HG03432 (cell line): ENCODE data around the gene SYNDIG1.

Source experiments
- ATAC-seq: cut with Tn5 transposase; IDR thresholded peaks from one replicate; pipeline ENCODE4 v1.9.1; 2021; ENCODE audit warnings: mild to moderate bottlenecking, moderate library complexity; ENCODE audit not compliant: unreplicated experiment

SYNDIG1 gene

GRCh38 chr20:24668791-24669190 lies 199.4 kb downstream of the SYNDIG1 start:
- no peak for ATAC-seq

GRCh38 chr20:24669701-24670100 lies 200.3 kb downstream of the SYNDIG1 start:
- ATAC-seq = no peak

- ATAC-seq = no peak
Observed at GRCh38 chr20:24670341-24670872, 201.0 kb downstream of the SYNDIG1 start.

DNA sequence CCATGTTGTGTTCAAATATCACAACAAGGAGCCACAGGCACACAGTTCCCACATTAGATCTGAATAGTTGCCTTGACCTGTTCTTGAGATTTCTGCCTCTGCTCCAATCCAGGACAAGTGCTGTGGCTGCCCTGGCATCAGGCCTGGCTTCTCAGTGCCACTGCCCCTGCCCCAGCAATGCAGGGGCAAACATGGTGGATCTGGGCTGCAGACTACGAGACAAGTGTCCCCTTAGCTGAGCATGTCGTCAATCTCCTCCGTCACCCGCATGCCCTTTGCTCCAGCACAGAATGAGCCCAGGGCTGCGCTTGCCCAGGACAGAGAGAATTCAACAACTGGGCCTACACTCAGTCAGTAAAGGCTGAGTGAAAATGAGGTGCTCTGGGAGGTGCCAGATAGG lies 201.6 kb downstream of the SYNDIG1 start:
- no peak for ATAC-seq

GRCh38 chr20:24672181-24672880 lies 202.9 kb downstream of the SYNDIG1 start:
- ATAC-seq = no peak

DNA sequence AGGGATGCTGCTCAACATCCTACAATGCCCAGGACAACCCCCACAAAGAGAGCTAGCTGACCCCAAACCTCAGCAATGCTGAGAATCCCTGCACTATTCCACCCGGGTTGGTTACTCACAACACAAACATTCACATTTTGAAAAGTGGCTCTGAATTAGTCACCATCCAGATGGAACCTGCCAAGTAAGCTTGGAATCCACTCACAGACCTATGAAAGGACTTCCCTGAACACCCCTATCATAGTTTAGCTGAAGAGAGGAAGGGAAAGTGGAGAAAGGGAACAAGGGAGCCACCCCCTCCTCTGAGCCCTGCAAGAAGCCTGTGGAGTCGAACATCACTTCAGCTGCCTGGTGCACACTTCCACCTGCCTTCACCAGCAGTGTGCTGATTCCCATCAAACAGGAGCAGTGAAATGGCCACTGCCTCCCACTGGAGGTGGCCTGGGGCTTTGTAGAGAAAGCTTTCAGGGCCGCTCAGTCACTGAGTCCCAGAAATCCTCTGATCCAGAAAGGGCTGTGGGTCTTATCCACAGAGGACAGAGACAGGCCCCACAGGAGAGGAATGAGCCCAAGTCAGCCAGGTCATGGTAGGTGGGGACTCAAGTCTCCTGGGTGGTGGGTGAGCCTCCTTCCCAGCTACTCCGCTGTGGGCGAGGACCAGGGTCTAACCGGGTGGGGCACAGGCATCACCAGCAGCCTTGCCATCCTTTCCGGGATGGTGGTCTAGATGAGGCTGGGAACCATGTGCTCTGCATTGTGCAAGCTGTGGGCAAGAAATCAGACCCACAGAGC lies 203.7 kb downstream of the SYNDIG1 start:
- ATAC-seq = no peak

DNA sequence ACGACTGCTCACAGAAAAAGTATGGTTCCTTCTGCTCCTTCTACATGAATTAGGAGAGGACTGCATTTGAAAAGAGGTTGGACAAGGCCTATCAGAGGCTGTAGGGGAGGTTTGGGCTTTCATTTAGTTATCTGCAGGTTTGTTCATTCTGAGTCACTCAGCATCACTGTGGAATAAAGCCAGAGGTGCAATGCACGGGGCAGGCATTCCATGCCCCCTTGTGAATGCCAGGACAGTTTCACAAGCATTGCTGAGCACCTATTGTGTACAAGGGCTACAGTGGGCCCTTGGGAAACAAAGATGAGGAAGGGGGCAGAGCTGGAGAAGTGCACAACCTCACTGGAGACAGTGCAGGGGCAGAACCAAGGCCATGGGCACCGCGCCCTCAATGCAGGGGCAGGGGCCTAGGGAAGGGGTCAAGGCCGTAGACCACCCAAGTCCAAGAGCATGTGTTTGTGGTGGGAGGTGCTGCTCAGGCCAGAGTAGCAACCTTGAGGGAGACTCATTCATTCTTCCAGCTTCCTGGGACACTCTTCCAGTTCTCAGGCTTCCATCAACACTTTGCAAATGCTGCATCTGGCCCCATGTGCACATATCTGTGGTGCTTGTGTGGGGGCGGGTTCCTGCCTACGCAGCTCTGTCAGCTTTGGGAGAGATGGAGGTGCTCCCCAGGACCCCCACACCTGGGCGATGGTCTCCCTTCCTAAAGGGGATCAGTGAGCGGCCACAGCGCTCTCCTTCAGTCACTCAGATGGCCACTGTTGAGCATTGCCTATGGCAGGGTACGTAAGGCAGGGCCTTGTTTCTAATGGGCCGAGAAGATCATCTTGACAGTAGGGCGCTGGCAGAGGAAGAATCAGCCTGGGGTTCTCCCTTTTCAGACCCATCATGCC lies 204.5 kb downstream of the SYNDIG1 start:
- ATAC-seq = no peak

DNA sequence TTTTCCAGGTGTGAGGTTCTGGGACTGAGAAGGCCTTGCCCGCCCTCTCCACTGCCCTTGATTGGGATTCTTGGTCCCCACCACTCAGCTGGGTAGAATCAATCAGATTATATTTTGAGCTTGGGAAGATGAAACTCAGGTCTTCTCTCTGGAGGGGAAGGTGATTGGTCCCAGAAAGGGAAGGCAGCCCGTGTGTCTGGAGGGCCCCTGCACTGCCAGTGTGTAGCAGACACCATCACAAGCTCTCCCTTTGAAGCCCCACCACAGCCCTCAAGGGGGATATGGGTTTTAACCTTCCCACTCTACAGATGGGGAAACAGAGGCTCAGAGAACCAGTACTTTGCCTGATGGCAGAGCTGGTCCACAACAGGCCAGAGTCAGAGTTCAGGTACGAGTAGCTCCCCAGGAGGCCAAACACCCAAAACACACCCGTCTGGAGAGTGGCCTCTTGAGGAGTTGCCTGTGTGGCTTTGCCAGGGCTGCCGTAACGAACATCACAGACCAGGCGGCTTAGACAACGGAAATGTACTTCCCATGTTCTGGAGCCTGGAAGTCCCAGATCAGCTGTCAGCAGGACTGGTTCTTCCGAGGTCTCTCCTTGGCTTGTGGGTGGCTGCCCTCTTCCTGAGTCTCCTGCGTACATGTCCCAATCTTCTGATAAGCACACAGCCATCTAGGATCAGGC lies 205.6 kb downstream of the SYNDIG1 start:
- ATAC-seq = no peak

DNA sequence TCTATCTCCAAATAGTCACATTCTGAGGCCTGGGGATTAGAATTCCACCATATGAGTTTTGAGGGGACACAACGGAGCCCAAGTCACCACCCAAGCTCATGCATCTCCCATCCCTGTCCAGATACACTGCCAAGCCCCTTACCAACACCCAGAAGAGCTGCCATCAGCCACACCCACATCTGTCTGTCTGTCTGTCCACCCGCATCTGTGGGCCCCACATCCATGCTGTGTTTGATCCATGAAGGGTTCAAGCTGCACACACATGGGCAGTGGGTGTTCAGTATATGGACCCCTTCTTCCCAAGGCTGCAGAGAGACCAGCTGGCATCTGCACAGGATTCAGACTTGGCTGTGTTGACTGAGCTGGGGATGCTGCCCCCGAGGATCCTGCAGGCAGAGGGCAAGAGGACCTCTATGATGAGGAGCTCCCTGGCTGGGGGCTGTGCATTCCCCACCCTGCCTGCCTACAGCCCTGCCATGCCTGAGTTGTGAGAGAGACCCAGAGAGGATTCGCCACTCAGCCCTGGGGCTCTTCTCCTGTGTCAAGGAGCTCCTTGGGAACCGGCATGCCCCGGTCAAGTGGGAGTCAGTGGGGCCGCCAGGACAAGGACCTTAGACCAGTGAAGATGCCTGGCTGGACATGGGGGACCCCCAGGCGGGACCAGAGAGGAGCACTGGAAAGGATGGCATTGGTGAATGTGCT lies 206.4 kb downstream of the SYNDIG1 start:
- no peak for ATAC-seq

DNA sequence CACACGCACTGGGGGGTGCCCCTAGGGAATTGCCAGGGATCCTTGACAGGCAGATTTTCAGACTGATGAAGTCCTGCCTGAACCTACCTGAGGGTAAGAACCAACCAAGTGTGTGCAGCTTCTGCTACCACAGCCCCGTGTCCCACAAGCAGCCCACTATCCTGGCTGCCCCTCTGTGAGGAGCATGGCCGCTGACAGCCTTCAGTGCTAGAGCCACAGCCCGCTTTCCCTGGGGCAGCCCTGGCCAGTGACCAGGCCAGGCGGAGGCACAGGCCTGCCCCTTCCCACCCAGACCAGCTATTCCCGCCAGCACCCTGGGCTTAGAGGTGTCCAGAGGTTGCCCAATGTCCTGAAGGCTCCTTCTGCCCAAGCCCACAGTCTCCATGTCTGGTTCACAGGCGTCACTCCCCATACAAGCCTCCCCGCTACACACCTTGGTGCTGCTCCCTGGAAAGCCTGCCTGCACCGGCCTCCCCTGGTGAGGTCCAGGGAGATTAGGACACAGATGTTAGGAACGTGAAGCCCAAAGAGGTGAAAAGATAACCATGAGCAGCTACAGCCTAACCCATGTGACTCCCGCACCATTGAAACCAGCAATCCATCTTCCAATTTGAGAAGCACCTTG lies 207.0 kb downstream of the SYNDIG1 start:
- no peak for ATAC-seq

DNA sequence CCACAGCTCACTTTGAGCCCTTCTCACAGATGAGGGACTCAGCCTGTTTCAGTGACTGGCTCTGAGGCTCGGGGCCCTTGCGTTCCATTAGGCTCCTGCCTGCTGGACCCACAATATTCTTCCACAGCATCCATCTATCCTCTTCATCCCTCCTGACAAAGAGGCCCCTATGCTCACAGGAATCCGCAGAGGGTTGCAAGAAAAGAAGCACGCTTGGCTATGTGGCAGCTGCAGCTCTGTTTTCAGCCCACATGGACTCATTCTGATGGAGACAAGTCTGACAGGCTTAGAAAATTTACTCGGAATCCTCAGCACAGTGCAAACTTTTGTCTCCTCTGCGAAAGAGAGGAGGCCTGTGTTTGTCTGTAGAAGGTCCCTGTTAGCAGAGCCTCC lies 207.5 kb downstream of the SYNDIG1 start:
- no peak for ATAC-seq

DNA sequence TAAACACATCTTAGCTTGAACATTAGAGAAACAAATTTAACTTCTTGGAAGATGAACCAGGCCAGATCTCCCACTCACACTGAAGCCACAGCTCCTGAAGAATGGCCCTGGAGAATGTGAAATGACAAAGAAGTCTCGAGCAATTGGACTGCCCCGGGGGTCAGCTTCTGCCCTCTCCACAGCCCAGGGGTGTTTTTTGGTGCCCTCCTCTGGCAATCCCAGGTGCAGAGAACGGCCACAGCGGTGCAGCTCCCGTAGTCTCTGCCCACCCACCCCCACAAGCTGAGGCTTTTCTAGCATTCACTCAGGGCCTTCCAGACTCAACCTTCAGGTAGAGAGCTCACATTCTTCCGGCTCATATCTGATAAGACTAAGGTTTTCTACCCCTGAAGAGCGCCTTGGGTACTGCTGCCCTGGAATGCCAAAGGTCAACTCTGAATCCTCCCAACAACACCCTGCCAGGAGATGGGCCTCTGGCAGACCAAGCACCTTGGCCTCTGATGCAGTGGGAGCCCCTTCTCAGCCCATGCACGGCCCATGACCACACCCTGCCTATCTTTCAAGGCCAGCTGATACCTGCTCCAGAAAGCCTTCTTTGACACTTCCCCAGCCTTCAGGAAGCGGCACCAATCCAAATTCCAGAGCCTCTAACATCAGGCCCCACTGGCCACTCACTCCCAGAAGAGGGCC lies 208.3 kb downstream of the SYNDIG1 start:
- no peak for ATAC-seq

GRCh38 chr20:24678351-24679106 lies 209.1 kb downstream of the SYNDIG1 start:
- no peak for ATAC-seq

DNA sequence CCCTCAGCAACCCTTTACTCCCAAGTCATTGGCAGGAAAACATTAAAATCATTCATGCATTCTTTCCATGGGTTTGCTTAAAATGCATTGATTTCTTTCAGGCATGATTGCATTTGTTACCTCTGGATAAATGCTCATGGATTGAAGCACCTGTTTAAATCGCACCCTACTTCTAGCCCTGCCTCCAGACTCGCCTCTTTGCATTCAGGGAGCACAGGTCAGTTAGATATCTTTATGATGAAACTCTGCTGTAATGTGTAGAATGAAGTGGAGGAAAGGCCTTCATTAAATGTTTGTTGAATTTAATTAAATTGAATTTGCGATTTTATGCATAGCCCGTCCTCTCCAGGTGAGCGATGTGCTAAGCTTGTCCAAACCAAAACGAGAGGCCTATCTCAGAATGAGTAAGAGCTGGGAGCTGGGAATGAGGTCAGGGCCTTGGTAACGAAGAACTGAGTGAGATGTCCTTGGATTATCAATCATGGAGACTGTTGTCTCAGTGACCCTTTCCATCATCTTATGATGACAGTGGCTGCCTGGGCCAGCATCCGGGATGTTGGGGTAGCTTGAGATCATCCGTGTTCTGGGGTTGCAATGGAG lies 210.1 kb downstream of the SYNDIG1 start:
- no peak for ATAC-seq

DNA sequence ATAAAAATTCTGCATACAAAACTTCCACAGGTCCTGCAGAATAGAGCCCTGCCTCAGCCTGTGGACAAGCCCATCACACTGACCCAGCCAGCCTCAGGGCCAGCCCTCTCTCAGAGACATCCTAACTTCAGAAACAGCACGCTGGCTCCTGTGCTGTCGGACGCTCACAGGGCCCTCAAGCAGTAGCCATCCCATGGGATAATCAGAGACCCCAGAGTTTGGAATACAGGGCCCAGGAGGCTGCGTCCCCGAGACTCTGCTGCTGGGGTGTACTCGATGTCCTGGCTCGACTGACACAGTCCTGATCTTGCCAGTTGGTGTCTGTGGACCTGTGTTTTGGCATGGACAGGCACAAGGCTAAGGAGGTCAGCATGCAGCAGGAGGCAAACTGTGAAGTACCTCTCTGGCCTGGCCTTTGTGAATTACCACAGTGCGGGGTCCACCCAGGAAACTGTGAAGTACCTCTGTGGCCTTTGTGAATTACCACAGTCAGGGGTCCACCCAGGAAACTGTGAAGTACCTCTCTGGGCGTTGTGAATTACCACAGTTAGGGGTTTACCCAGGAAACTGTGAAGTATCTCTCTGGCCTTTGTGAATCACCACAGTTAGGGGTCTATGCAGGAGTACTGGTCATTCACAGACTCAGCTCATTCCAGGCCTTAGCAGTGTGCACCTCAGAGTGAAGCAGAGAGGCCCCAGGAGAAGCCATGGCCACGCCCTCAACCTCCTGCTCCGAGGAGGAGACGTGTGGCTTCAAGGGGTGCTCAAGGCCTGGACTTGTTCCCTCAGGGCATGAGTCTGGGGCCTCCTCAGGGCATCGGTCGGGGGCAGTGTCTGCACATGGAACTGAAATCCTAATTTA lies 212.4 kb downstream of the SYNDIG1 start:
- ATAC-seq = no peak

GRCh38 chr20:24682496-24682985 lies 213.1 kb downstream of the SYNDIG1 start:
- ATAC-seq = no peak

- no peak for ATAC-seq
Observed at GRCh38 chr20:24683676-24684075, 214.2 kb downstream of the SYNDIG1 start.
